GM10847 (cell line): ENCODE results near the gene LRP2.

Source experiments
- POLR2A ChIP-seq: IDR thresholded peaks from 2 replicates; pipeline ENCODE4 v1.6.1; 2011; ENCODE audit not compliant: insufficient read length; ENCODE audit errors: extremely low read depth

LRP2 gene

DNA sequence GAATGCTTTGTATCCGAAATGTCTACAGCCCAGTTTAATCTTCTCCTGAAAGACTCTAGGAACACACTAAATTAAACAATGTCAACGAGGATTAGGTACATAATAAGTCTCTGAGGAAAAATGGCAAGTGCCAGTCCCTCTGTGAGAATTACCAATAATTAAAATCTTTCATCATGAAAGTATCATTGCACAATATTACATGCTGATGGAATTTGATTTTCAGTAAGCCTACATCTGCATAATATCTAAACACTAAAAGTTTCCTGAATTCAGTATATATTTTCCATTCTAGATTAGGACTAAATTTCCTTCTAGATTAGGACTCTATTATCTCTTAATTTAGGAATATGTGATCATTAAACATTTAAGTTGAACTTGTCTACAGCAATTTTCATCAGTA, 132.1 kb downstream of the LRP2 start:
- no peak for TF ChIP-seq POLR2A

GRCh38 chr2:169229590-169229989, 132.7 kb downstream of the LRP2 start:
- no peak for TF ChIP-seq POLR2A

DNA sequence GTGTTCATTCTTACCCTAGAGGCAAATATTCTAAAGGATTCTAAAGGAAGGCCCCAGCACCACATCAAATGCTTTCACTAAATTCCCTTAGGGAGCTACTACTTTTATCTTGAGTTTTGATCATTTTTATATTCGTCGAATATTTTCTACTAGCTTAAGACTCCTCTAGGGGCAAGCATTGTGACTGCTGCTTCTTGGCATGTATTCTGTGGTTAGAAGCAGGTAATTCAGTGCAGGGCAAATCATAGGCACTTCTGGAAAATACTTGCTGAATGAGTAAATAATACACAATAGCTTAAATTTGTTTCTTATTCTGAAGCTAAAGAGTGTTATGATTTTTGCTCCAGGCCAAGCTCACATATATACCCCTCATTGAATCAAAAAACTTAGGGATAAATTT, 136.4 kb downstream of the LRP2 start:
- TF ChIP-seq POLR2A: no peak

DNA sequence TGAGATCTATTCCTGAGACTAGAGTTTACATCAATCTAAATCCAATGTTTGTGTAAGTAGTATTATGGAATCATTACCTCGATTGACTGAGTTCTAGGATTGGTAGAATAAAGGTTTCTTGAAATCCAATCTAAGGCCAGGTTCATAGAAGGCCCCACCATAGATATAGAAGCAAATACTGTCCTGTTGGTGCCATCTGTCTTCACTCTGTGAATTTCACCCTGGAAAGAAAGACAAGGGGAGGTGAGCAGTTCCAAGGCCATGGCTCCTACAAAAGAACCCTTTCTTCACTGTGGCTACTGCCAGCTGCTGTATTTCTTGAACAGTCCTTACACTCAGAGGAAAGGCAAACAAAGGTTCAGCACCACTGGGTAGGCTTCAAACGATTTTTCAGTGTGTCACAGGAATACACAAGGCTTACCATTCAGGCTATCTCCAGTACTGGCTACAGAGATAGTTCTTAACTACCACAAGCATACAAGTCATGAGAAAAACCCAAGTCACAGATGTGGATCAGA, 137.0 kb downstream of the LRP2 start:
- no peak for TF ChIP-seq POLR2A

DNA sequence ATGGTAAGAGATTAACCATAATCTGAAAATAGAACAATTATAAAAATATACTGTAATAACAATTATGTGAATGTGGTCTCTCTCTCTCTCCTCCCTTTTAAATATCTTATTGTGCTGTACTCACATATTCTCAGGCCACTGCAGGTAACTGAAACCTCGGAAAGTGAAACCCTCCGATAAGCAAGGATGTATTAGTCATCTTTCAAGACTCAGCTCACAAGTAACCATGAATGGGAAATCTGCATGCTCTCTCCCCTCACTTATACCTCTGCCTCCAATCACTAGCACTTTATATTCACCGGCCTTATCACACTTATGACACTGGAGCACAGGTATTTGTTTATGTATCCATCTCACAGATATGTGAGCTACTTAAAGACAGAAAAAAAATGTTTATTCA, 139.7 kb downstream of the LRP2 start:
- TF ChIP-seq POLR2A: no peak

GRCh38 chr2:169221745-169222369, 140.5 kb downstream of the LRP2 start:
- TF ChIP-seq POLR2A: no peak

GRCh38 chr2:169210917-169211316, 151.4 kb downstream of the LRP2 start:
- no peak for TF ChIP-seq POLR2A

DNA sequence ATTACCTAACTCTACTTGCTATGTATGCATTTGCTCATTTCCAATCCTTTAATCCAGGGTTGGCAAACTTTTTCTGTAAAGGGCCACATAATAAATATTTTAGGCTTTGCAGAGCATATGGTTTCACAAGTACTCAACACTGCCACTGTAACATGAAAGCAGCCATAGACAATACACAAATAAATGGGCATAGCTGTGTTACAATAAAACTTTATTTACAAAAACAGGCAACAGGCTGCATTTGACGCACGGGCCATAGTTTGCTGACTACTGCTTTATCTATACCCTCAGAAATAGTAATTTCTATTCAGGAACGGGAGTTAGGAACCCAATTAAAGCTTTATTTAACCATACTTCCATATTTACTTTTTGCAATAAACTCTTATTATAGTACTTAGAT, 154.3 kb downstream of the LRP2 start:
- TF ChIP-seq POLR2A: no peak

DNA sequence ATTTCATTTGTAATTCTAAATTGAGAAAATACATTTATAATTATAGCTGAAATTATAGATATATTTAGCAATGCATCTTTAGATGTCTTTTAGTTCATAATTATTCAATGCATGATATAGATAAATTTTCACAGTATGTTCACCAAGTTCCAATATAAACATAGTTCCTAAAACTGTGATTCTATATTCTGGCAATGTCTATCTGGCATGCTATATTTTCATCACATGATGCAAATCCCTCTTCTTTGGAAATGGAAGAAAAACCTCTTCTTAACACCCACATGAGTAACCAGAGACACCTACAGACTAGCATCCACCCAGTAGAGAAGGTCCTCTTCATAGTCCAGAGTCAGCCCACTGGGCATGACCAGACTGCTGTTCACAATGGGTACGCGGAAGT, 157.2 kb downstream of the LRP2 start:
- TF ChIP-seq POLR2A: no peak

GRCh38 chr2:169203952-169204351, 158.4 kb downstream of the LRP2 start:
- TF ChIP-seq POLR2A: no peak

DNA sequence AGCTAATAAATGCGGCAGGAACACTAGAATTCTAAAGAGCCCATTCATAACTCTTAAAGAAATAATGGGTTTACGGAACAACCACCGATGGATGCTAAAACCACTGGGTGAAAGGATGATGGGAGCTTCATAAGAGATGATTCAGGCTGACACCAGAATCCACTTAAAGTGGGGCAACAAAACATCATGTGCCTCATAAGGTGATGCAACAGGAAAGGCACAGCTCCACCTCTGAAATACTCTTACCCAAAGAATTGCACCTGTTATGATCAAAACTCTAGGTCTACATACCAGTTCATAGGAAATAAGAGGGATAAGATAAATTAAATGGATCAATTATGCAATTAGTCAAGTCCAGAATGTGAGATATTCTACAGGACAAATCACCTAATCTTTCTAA, 161.6 kb downstream of the LRP2 start:
- no peak for TF ChIP-seq POLR2A

GRCh38 chr2:169193618-169194017, 168.7 kb downstream of the LRP2 start:
- no peak for TF ChIP-seq POLR2A

DNA sequence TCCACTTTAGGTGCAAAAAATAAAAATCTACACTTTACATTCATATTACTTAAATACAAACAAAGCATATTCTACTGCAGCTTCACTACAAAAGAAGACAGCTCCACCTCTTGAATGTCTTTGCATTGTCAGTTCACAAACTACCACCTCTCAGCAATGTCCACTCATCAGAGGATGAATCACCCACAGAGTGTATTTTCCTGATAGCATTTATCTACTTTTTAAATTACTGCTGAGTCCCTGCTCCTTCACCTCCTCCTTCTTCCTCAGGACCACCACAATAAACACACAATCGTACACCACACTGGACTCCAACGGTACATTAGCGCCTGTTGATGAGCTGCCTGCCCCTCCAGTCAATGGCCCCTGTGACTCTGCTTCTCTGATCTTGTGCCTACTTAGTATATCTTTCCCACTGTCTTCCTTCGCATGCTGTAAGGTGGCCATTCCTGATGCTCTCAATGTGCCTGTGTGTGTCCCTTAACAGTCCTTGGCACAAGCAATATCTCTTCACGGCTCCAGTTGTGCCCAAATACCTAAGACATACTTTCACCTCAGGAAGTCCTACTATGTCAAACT, 172.0 kb downstream of the LRP2 start:
- no peak for TF ChIP-seq POLR2A

DNA sequence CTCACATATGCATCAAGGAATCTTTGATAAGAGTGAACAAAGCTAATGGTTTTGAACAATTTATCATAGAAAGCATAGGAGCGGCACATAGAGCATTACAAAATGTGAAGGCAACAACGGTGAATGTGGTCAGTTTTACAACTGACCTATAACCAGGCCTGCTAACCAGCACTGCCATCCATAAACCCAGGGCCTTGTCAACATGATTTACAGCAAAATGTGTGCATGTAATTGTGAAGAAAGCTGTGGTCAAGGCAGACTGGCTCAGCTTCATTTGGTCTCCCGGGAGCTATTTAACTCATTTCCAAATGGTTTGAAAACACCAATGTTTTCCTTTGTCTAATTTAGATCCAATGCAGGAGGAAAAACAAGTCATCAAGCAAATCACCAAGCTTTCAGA, 173.2 kb downstream of the LRP2 start:
- TF ChIP-seq POLR2A: no peak

DNA sequence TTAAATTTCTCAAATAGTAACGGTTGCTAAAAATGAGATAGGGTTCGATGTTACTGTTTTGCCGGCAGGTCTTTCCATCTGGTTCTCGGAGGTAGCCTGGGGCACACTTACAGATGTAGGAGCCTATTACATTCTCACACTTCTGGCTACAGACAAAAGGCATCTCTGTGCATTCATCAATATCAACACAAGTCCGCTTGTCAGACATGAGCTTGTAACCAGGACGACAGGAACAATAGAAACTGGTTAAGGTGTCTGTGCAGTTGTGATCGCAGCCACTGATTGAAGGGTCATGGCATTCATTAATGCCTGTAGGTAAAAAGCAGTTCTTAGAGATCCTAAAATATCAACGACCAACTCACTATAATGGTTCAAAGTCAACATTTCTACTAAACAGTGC, 176.6 kb downstream of the LRP2 start:
- no peak for TF ChIP-seq POLR2A

DNA sequence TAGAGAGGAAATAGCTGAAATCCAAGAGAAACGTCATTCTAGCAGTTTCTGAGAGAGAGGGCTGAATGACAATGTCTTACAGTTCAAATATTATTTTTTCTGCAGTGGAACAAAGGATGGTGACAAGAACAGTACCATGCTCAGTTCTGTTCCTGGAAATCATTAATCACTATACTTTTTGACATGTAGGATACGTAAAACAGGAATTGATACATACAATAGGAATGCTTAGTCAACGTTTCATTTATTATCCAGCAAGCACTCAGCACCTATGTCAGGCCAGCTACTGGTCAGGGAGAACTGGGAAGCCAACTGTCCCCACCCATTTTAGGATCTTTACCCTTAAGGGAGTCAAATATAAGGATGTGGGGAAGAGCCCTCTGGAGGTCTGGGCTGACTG, 178.3 kb downstream of the LRP2 start:
- no peak for TF ChIP-seq POLR2A

- TF ChIP-seq POLR2A: no peak
These were observed 179.8 kb downstream of the LRP2 start for GRCh38 chr2:169182573-169182972.
